Esophagus muscularis mucosa (tissue), 4 donors: Measurements from ENCODE around the gene CBL. TPM values are rescaled to one million over a fixed set of nuclear protein-coding genes. Genes with fewer than 3 reads are reported as not detected.

Source experiments
- DNase-seq: peaks from one replicate; pipeline ENCODE4 v3.0.0-alpha.2; 2017; ENCODE audit errors: extremely low spot score
- H3K27ac ChIP-seq, 4 donors: fragments of 200-600 bp; sonication (generic); replicated peaks in 1 of 4; 1 replicate in 3 of 4; 2 replicates in 1 of 4; pipeline ENCODE4 v1.5.1; 2016 to 2019; ENCODE audit warnings: mild to moderate bottlenecking in 1 of 4
- H3K27me3 ChIP-seq, 4 donors: fragments of 200-600 bp; sonication (generic); one replicate each; pipeline versions ENCODE4 v1.5.1 to v1.6.0; 2016 to 2019
- H3K36me3 ChIP-seq, 4 donors: fragments of 200-600 bp; sonication (generic); one replicate each; pipeline ENCODE4 v1.5.1; 2016 to 2019
- H3K4me1 ChIP-seq, 4 donors: fragments of 200-600 bp; sonication (generic); one replicate each; pipeline ENCODE4 v1.5.1; 2016 to 2019
- H3K4me3 ChIP-seq, 4 donors: fragments of 200-600 bp; sonication (generic); 1 replicate in 2 of 4; 2 replicates in 2 of 4; pipeline ENCODE4 v1.5.1; 2016 to 2019; ENCODE audit warnings: mild to moderate bottlenecking in 4 of 4, moderate library complexity in 1 of 4
- H3K9me3 ChIP-seq, 4 donors: fragments of 200-600 bp; sonication (generic); 1 replicate in 3 of 4; 2 replicates in 1 of 4; pipeline ENCODE4 v1.5.1; 2016 to 2019
- EP300 ChIP-seq: sonication (generic); formaldehyde crosslinking; IDR thresholded peaks from one replicate; pipeline ENCODE4 v1.6.1; 2017; ENCODE audit warnings: antibody characterized with exemption
- POLR2A ChIP-seq: fragments of 450-650 bp; IDR thresholded peaks from one replicate; pipeline ENCODE4 v1.6.1; 2017; ENCODE audit warnings: antibody characterized with exemption, moderate library complexity, mild to moderate bottlenecking, low read depth
- POLR2AphosphoS5 ChIP-seq, 2 donors: sonication (generic); formaldehyde crosslinking; IDR thresholded peaks; one replicate each; pipeline ENCODE4 v1.6.1; 2017; ENCODE audit warnings: antibody characterized with exemption in 2 of 2
- WGBS: methylation state at CpG from one replicate; pipeline ENCODE4 v1.1.5; 2018; 5-methylcytosine and 5-hydroxymethylcytosine counted together
- intact Hi-C: fragments of 100-400 bp; cut with DNase I; formaldehyde crosslinking; loops from one replicate; pipeline ENCODE4 v1.15.1; 2023
- total RNA-seq, 4 donors: library from RNA; depleted of rRNA; stranded (reverse); fragments of >200 nt; gene quantifications; one replicate each; pipeline versions ENCODE4 v1.1.0 to v1.2.1, GENCODE V29; 2016
- TF ChIP-seq, protein P1 (sequence below), 3 experiments: fragments of 200-600 bp in 2 of 3; fragments of 450-650 bp in 1 of 3; sonication (generic) in 2 of 3; IDR thresholded peaks; one replicate each; pipeline ENCODE4 v1.5.1; 2017 to 2019; ENCODE audit warnings: antibody characterized with exemption in 3 of 3, mild to moderate bottlenecking in 2 of 3, moderate library complexity in 1 of 3

The CBL gene
- total RNA-seq, 4 donors from 2014 or later, result 20.7 to 27.7 (median 24.1) TPM

DNA sequence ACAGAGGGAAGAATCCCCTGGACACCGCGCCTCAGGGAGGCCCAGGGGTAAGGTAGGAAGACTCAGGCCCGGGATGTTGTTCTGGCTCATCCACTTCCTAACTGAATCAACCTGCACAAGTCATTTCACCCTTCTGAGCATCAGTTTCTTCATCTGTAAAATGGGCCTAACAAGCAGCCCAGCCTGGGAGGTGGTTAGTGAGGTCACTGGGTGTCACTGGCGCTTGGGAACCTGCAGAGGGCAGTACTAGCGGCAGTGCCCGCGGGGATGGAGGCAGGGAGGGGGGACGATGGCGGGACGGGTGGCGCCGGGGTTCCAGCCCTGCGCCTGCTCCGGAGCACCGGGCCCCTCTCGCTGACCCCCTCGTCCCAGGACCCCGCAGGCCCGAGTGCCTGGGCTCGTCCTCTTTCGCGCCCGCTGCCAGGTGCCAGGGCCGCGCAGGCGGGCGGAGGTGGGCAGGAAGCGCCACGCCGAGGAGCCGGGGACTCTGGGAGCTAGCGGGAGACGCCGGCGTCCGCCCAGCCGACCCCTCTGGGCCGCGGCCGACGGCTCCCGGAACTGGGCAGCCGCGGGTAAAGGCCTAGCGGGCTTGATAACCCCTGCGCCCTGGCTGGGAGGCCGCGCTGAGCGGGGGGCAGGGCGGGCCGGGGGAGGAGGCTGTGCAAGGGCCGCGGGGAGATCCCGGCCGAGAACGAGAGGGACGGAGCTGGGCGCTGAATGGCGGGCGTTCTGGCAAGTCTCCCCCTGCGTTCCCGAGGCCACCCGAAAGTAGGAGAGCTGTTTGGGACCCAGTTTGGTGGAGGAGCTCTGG is 37.5 kb upstream of the CBL start, which contains the start of gene NLRX1:
TSS of gene NLRX1 (plus strand) at position 255 of the 811 bp plus-strand sequence. CDS start 2,679 bp downstream, outside the sequence.
- H3K36me3 ChIP-seq, result peaks cover 3 to 22% (median 9%) of the 10 kb centered on the region in 4 donors
- intact Hi-C loops, result loop anchor here (2.0 kb wide), 1 partner anchor 28 kb away; no protein-coding TSS in a partner anchor

DNA sequence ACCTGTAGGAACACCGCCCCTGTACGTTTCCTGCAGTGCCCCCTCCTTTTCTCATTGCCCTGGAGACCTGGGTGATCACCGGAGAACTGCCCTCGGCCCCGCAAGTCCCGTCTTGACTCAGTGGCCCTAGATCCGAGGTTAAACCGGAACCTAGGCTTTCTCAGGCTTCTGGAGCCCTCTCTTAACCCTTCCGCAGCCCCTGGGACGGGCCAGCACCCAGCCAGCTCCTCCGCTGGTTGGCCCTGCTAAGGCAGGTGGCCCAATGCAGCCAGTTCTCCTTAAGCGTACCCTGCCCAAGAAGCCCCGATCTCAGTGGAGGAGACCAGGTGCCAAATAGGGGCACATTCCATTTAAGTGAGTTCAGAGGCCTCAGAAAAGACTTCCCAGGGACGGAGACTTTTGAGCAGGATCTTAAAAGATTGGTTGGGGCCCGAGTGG is 36.8 kb upstream of the CBL start:
- DNase-seq, result no peak
- Histone ChIP-seq H3K27me3 (no peaks in the 10 kb centered on the region), H3K4me3 (peak overlapping the region; percentile 82 to 94 (median 88)), H3K36me3 (peaks cover 9 to 28% (median 16%) of the 10 kb centered on the region in 4 donors), H3K4me1 (peaks cover 10 to 17% (median 11%) of the 10 kb centered on the region in 4 donors), H3K27ac (peak overlapping the region; percentile 96 to 99 (median 96)), H3K9me3 (no peaks in the 10 kb centered on the region)
- peak; percentile 71 to 85 for TF ChIP-seq POLR2AphosphoS5 (IDR thresholded peaks at IDR 0.05)
- TF ChIP-seq, protein P1, sequence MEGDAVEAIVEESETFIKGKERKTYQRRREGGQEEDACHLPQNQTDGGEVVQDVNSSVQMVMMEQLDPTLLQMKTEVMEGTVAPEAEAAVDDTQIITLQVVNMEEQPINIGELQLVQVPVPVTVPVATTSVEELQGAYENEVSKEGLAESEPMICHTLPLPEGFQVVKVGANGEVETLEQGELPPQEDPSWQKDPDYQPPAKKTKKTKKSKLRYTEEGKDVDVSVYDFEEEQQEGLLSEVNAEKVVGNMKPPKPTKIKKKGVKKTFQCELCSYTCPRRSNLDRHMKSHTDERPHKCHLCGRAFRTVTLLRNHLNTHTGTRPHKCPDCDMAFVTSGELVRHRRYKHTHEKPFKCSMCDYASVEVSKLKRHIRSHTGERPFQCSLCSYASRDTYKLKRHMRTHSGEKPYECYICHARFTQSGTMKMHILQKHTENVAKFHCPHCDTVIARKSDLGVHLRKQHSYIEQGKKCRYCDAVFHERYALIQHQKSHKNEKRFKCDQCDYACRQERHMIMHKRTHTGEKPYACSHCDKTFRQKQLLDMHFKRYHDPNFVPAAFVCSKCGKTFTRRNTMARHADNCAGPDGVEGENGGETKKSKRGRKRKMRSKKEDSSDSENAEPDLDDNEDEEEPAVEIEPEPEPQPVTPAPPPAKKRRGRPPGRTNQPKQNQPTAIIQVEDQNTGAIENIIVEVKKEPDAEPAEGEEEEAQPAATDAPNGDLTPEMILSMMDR (IDR thresholded peaks at IDR 0.05), result no peak
- TF ChIP-seq POLR2A, result peak; percentile 22
- TF ChIP-seq EP300, result no peak
- WGBS, result 15% methylated on average over 14 of the region's 15 CpGs
- intact Hi-C loops, result loop anchor here (2.0 kb wide), 1 partner anchor 28 kb away; no protein-coding TSS in a partner anchor

More for the DNA sequence above, 37.5 kb upstream of the CBL start, which contains the start of gene NLRX1:
- TF ChIP-seq POLR2AphosphoS5 (IDR thresholded peaks at IDR 0.05) (peak; percentile 70 to 94), EP300 (no peak), POLR2A (peak; percentile 59)
- TF ChIP-seq, protein P1 (IDR thresholded peaks at IDR 0.05), result peak; percentile 78 to 97 (median 94)
- Histone ChIP-seq H3K27me3 (no peaks in the 10 kb centered on the region), H3K4me1 (peaks cover 10 to 17% (median 11%) of the 10 kb centered on the region in 4 donors), H3K4me3 (peak within 1 kb of the TSS; percentile 82 to 94 (median 88)), H3K27ac (peak within 1 kb of the TSS; percentile 96 to 99 (median 96)), H3K9me3 (no peaks in the 10 kb centered on the region)
- DNase-seq, result peak; percentile 95
- WGBS, result 7% methylated on average over 6 of the region's 63 CpGs

DNA sequence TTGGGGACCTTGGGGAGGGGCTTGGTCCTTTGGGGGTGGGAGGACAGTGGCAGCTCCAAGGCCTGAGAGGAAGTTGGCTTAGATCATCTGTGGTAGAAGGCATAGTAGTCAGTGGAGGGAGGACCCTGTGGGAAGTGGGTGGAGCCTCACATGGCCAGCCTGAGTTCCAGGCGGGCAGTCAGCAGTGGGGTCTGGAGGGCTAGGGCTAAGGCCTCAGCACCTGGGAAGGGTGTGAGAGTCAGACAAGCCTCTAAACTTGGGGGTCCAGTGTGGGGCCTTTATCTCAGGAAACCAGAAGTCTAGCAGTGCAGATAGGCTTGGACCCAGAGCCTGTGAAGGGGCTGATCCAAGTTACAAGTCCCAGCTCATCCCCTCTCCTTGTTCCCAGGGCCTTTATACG is 33.6 kb upstream of the CBL start:
- peaks cover 24 to 61% (median 36%) of the 10 kb centered on the region in 4 donors for H3K36me3 ChIP-seq
- no peak overlapping the region for H3K27ac ChIP-seq
- 67% methylated on average over 2 of the region's 2 CpGs for WGBS
- TF ChIP-seq EP300 (no peak), POLR2A (no peak), POLR2AphosphoS5 (IDR thresholded peaks at IDR 0.05) (no peak)
- TF ChIP-seq, protein P1 (IDR thresholded peaks at IDR 0.05), result no peak
- intact Hi-C loops, result no loop called here
- H3K9me3 ChIP-seq, result no peaks in the 10 kb centered on the region
- peaks cover 10 to 25% (median 14%) of the 10 kb centered on the region in 4 donors for H3K4me1 ChIP-seq
- no peak overlapping the region for H3K4me3 ChIP-seq
- no peaks in the 10 kb centered on the region for H3K27me3 ChIP-seq
- no peak for DNase-seq

DNA sequence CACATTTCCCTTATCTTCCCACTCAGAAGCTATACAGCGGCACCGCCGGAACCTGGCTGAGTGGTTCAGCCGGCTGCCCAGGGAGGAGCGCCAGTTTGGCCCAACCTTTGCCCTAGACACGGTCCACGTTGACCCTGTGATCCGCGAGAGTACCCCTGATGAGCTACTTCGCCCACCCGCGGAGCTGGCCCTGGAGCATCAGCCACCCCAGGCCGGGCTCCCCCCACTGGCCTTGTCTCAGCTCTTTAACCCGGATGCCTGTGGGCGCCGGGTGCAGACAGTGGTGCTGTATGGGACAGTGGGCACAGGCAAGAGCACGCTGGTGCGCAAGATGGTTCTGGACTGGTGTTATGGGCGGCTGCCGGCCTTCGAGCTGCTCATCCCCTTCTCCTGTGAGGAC is 32.7 kb upstream of the CBL start:
- Histone ChIP-seq H3K27ac (no peak overlapping the region), H3K27me3 (no peaks in the 10 kb centered on the region), H3K36me3 (peaks cover 24 to 68% (median 43%) of the 10 kb centered on the region in 4 donors), H3K9me3 (no peaks in the 10 kb centered on the region), H3K4me3 (no peak overlapping the region), H3K4me1 (peaks cover 10 to 27% (median 15%) of the 10 kb centered on the region in 4 donors)
- intact Hi-C loops, result no loop called here
- TF ChIP-seq POLR2AphosphoS5 (IDR thresholded peaks at IDR 0.05) (no peak), POLR2A (no peak)
- TF ChIP-seq, protein P1 (IDR thresholded peaks at IDR 0.05), result no peak
- DNase-seq, result no peak
- WGBS, result 100% methylated on average over 6 of the region's 21 CpGs
